Endothelial cell (in vitro differentiated cells): ENCODE measurements around the gene IFT43. TPM values are rescaled to one million over a fixed set of nuclear protein-coding genes. Genes with fewer than 3 reads are reported as not detected.
A peak's percentile ranks its signal among the peaks of the same experiment; 100 is the strongest.

Experiments used
- DNase-seq: peaks from one replicate; pipeline ENCODE4 v3.0.0; 2021; ENCODE audit warnings: low spot score
- H3K27ac Mint-ChIP-seq: one replicate; pipeline ENCODE4 v1.8.0; 2021; ENCODE audit warnings: mixed read lengths, inconsistent platforms; ENCODE audit not compliant: unreplicated experiment
- H3K27me3 Mint-ChIP-seq: one replicate; pipeline ENCODE4 v1.8.0; 2021; ENCODE audit warnings: mild to moderate bottlenecking, moderate library complexity, mixed read lengths, inconsistent platforms; ENCODE audit not compliant: unreplicated experiment
- H3K36me3 Mint-ChIP-seq: one replicate; pipeline ENCODE4 v1.8.0; 2021; ENCODE audit warnings: mild to moderate bottlenecking, low read depth, mixed read lengths, inconsistent platforms; ENCODE audit not compliant: unreplicated experiment
- H3K4me1 Mint-ChIP-seq: one replicate; pipeline ENCODE4 v1.8.0; 2021; ENCODE audit warnings: mild to moderate bottlenecking, mixed read lengths, inconsistent platforms; ENCODE audit not compliant: unreplicated experiment
- H3K4me3 Mint-ChIP-seq: one replicate; pipeline ENCODE4 v1.8.0; 2021; ENCODE audit warnings: mild to moderate bottlenecking, mixed read lengths, inconsistent platforms; ENCODE audit not compliant: unreplicated experiment
- H3K9me3 Mint-ChIP-seq: one replicate; pipeline ENCODE4 v1.8.0; 2021; ENCODE audit warnings: mixed read lengths, inconsistent platforms; ENCODE audit not compliant: unreplicated experiment
- total RNA-seq: library from RNA; stranded (reverse); fragmentation: NEBNext Ultra II Directional; extraction: Animal tissue kit (Norgen Biotek cat#: 25700); gene quantifications from one replicate; pipeline ENCODE4 v1.2.1, GENCODE V29; 2021; ENCODE audit not compliant: unreplicated experiment
- TF ChIP-seq, protein P1 (sequence below): fragments of 200-600 bp; sonication (generic); IDR thresholded peaks from one replicate; pipeline ENCODE4 v1.5.0; 2021; ENCODE audit warnings: antibody characterized with exemption; ENCODE audit not compliant: unreplicated experiment

The IFT43 gene
- total RNA-seq, 1 donor from 2014 or later = 22.8 TPM

DNA sequence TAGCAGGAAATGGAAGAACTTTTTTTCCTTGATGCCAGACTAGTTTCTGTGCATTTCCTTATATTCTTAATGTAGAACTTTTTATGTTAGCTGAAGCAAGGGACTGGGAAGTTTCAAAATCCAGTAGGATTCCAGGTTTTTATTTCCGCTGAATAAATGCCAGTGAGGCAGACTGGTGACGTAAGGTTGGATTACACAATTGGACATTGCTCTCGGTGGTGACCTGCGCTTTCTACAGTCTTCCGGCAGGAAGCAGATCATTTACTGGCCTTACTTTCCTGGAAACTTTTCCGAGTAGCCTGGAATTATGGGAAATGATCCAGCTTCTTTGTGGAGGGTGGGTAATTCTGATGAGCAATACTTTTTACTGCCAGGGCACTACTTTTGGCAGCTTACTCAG, 3.6 kb downstream of the IFT43 start:
- TF ChIP-seq, protein P1, sequence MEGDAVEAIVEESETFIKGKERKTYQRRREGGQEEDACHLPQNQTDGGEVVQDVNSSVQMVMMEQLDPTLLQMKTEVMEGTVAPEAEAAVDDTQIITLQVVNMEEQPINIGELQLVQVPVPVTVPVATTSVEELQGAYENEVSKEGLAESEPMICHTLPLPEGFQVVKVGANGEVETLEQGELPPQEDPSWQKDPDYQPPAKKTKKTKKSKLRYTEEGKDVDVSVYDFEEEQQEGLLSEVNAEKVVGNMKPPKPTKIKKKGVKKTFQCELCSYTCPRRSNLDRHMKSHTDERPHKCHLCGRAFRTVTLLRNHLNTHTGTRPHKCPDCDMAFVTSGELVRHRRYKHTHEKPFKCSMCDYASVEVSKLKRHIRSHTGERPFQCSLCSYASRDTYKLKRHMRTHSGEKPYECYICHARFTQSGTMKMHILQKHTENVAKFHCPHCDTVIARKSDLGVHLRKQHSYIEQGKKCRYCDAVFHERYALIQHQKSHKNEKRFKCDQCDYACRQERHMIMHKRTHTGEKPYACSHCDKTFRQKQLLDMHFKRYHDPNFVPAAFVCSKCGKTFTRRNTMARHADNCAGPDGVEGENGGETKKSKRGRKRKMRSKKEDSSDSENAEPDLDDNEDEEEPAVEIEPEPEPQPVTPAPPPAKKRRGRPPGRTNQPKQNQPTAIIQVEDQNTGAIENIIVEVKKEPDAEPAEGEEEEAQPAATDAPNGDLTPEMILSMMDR = no peak
- peaks cover 2% of the 10 kb centered on the region for H3K36me3 Mint-ChIP-seq
- peaks cover 2% of the 10 kb centered on the region for H3K27me3 Mint-ChIP-seq
- no peaks in the 10 kb centered on the region for H3K9me3 Mint-ChIP-seq
- peaks cover 14% of the 10 kb centered on the region for H3K4me1 Mint-ChIP-seq
- H3K27ac Mint-ChIP-seq = no peak overlapping the region
- DNase-seq = no peak
- no peak overlapping the region for H3K4me3 Mint-ChIP-seq

DNA sequence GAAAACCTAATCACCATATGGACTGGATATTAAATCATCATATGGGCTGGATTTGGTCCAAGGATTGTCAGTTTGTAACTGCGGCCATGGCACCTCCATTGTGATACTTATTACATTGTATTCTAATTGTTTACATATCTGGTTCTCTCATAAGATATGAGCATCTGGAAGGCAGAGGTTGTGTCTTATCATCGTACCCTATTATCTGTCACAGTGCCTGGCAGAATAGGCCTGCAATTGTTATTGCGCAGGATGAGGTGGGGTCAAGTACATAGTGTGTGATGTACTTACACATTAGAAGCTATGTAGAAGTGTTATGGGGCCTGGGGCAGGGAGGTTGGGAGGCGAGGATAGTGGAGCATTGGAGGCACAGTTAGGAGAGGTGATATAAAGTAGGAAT, 4.7 kb downstream of the IFT43 start:
- Mint-ChIP-seq H3K27me3 (no peaks in the 10 kb centered on the region), H3K4me3 (peak overlapping the region; percentile 16), H3K27ac (peak overlapping the region; percentile 68), H3K36me3 (peaks cover 11% of the 10 kb centered on the region), H3K4me1 (peaks cover 14% of the 10 kb centered on the region), H3K9me3 (no peaks in the 10 kb centered on the region)
- TF ChIP-seq, protein P1 = no peak
- no peak for DNase-seq

DNA sequence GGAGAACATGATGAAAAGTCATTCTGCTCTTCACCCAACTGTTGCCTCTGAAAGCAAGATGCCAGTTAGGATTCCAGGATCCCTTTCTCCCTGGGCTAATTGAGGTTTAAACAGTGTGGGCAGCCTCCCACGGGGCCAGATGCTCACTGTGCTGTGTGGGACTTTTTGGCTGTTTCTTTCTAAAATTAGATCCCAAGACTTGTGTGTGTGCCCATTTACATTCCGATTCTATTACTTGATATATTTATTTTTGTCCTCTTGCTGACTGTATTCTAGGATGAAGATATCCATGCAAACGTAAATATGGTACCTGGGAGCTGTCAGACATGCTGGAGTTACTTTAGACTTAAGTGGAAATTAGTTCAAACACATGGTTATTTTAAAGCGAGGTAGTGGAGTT, 6.2 kb downstream of the IFT43 start:
- H3K36me3 Mint-ChIP-seq = peaks cover 11% of the 10 kb centered on the region
- no peak overlapping the region for H3K4me3 Mint-ChIP-seq
- no peak for DNase-seq
- no peak overlapping the region for H3K27ac Mint-ChIP-seq
- H3K9me3 Mint-ChIP-seq = no peaks in the 10 kb centered on the region
- H3K27me3 Mint-ChIP-seq = no peaks in the 10 kb centered on the region
- TF ChIP-seq, protein P1 = no peak
- H3K4me1 Mint-ChIP-seq = peaks cover 5% of the 10 kb centered on the region

DNA sequence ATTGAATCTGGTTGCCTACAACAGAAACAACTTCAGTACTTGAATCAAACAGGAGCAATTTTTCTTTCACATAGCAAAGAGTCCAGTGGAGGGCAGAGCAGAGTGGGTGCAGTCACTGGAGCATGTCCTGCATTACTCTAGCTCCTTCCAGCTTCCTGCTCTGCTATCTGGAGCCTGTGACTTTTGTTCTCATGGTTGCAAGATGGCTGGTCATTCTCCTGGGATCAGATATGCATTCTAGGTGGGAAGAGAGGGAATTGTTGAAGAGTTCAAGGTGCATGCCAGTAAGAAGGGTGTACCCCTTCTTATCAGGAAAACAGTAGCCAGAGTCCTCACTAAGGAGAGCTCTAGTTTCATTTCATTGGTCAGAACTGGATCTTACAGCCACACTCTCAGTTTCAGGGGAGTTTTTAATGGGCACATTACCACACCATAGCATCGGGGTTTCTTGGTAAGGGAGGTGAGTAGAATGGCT, 8.0 kb downstream of the IFT43 start:
- peak overlapping the region; percentile 68 for H3K27ac Mint-ChIP-seq
- TF ChIP-seq, protein P1 = no peak

DNA sequence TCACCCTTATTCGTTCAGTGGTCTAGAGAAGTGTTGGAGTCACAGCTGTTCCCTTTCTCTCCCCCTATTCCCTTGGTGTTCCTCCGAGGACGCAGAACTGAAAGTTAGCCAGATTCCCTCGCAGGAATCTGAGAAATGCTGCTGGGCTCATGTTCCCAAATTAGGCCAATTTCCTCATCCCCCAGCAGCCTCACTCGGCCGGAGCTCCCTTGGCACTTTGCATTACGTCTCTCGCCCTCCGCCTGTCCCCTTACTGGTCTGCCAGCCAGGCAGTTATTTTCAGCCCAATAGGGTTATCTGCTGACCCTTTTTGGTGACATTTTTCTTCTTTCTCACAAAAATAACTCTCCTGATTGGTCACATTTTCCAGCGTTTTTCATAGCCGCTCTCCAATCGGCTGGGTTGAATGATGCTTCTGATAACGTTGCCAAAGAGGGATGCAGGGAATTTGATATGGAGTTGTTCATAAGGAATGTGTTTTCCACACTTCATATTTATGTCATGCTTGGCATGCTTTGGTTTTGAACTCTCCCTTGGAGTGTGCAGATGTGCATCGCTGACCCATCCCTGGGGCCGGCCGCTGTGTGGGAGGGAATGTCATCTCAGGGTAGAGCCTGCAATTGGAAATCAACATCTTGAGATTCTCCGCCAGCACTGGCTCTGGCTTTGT, 9.9 kb downstream of the IFT43 start:
- Mint-ChIP-seq H3K27ac (no peak overlapping the region), H3K4me3 (no peak overlapping the region), H3K27me3 (no peaks in the 10 kb centered on the region), H3K9me3 (no peaks in the 10 kb centered on the region), H3K36me3 (peaks cover 12% of the 10 kb centered on the region), H3K4me1 (peaks cover 5% of the 10 kb centered on the region)
- DNase-seq = no peak
- TF ChIP-seq, protein P1 = no peak

More for the DNA sequence above, 8.0 kb downstream of the IFT43 start:
- Mint-ChIP-seq H3K27me3 (no peaks in the 10 kb centered on the region), H3K36me3 (peaks cover 11% of the 10 kb centered on the region), H3K4me1 (peaks cover 5% of the 10 kb centered on the region), H3K9me3 (no peaks in the 10 kb centered on the region), H3K4me3 (no peak overlapping the region)
- no peak for DNase-seq
